ENCODE results near the gene ADAM12.

- TF ChIP-seq, protein P1, sequence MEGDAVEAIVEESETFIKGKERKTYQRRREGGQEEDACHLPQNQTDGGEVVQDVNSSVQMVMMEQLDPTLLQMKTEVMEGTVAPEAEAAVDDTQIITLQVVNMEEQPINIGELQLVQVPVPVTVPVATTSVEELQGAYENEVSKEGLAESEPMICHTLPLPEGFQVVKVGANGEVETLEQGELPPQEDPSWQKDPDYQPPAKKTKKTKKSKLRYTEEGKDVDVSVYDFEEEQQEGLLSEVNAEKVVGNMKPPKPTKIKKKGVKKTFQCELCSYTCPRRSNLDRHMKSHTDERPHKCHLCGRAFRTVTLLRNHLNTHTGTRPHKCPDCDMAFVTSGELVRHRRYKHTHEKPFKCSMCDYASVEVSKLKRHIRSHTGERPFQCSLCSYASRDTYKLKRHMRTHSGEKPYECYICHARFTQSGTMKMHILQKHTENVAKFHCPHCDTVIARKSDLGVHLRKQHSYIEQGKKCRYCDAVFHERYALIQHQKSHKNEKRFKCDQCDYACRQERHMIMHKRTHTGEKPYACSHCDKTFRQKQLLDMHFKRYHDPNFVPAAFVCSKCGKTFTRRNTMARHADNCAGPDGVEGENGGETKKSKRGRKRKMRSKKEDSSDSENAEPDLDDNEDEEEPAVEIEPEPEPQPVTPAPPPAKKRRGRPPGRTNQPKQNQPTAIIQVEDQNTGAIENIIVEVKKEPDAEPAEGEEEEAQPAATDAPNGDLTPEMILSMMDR (tag by site-specific recombination; IDR thresholded peaks at IDR 0.05): no peak
- TF ChIP-seq, protein P2, sequence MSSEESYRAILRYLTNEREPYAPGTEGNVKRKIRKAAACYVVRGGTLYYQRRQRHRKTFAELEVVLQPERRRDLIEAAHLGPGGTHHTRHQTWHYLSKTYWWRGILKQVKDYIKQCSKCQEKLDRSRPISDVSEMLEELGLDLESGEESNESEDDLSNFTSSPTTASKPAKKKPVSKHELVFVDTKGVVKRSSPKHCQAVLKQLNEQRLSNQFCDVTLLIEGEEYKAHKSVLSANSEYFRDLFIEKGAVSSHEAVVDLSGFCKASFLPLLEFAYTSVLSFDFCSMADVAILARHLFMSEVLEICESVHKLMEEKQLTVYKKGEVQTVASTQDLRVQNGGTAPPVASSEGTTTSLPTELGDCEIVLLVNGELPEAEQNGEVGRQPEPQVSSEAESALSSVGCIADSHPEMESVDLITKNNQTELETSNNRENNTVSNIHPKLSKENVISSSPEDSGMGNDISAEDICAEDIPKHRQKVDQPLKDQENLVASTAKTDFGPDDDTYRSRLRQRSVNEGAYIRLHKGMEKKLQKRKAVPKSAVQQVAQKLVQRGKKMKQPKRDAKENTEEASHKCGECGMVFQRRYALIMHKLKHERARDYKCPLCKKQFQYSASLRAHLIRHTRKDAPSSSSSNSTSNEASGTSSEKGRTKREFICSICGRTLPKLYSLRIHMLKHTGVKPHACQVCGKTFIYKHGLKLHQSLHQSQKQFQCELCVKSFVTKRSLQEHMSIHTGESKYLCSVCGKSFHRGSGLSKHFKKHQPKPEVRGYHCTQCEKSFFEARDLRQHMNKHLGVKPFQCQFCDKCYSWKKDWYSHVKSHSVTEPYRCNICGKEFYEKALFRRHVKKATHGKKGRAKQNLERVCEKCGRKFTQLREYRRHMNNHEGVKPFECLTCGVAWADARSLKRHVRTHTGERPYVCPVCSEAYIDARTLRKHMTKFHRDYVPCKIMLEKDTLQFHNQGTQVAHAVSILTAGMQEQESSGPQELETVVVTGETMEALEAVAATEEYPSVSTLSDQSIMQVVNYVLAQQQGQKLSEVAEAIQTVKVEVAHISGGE (tag by site-specific recombination; conservative IDR thresholded peaks at IDR 0.05; ENCODE audit: low read depth): no peak
- TF ChIP-seq ZNF148 (tag by site-specific recombination; IDR thresholded peaks at IDR 0.05; ENCODE audit: borderline replicate concordance): no peak
Observed at GRCh38 chr10:126334272-126334671, 54.0 kb downstream of the ADAM12 start.
